Astrocyte (in vitro differentiated cells and primary cell): ENCODE results near the gene ATF6B.

ENCODE experiments used
- EZH2 ChIP-seq: IDR thresholded peaks from 2 replicates; pipeline ENCODE4 v1.6.1; 2012; ENCODE audit warnings: mild to moderate bottlenecking, low read length, inconsistent platforms; ENCODE audit not compliant: insufficient read depth
- TF ChIP-seq, protein P1 (sequence below): IDR thresholded peaks from 2 replicates; pipeline ENCODE4 v1.5.1; 2011; ENCODE audit warnings: low read depth, mild to moderate bottlenecking, inconsistent platforms, low read length, moderate library complexity; ENCODE audit not compliant: insufficient read depth

- TF ChIP-seq, protein P1, sequence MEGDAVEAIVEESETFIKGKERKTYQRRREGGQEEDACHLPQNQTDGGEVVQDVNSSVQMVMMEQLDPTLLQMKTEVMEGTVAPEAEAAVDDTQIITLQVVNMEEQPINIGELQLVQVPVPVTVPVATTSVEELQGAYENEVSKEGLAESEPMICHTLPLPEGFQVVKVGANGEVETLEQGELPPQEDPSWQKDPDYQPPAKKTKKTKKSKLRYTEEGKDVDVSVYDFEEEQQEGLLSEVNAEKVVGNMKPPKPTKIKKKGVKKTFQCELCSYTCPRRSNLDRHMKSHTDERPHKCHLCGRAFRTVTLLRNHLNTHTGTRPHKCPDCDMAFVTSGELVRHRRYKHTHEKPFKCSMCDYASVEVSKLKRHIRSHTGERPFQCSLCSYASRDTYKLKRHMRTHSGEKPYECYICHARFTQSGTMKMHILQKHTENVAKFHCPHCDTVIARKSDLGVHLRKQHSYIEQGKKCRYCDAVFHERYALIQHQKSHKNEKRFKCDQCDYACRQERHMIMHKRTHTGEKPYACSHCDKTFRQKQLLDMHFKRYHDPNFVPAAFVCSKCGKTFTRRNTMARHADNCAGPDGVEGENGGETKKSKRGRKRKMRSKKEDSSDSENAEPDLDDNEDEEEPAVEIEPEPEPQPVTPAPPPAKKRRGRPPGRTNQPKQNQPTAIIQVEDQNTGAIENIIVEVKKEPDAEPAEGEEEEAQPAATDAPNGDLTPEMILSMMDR = no peak
- no peak for TF ChIP-seq EZH2
These were observed 24.1 kb upstream of the ATF6B start, which contains the start of gene PRRT1 for GRCh38 chr6:32151863-32152768.
